SHP77 (cell line): ENCODE results near the gene B4GALT5.

Source experiments
- DNase-seq, 2 experiments: peaks; one replicate each; lab custom pipeline; 2025; lab: John Stamatoyannopoulos, UW

Gene B4GALT5

GRCh38 chr20:49657118-49657901, 56.4 kb downstream of the B4GALT5 start:
- DNase-seq: no peak

GRCh38 chr20:49656304-49656703, 57.4 kb downstream of the B4GALT5 start:
- DNase-seq: peak in 1 of 2 experiments; percentile 20

- no peak for DNase-seq
Measured at GRCh38 chr20:49653925-49654434, 59.7 kb downstream of the B4GALT5 start.

- no peak for DNase-seq
Measured at GRCh38 chr20:49649672-49650071, 64.0 kb downstream of the B4GALT5 start.

- DNase-seq: no peak
Measured at GRCh38 chr20:49647550-49647949, 66.1 kb downstream of the B4GALT5 start.

GRCh38 chr20:49646528-49646927, 67.2 kb downstream of the B4GALT5 start:
- DNase-seq: no peak

GRCh38 chr20:49646126-49646525, 67.6 kb downstream of the B4GALT5 start:
- DNase-seq: no peak

- no peak for DNase-seq
Measured at GRCh38 chr20:49644980-49645565, 68.6 kb downstream of the B4GALT5 start.

GRCh38 chr20:49642816-49643215, 70.9 kb downstream of the B4GALT5 start:
- DNase-seq: no peak

GRCh38 chr20:49641683-49642656, 71.7 kb downstream of the B4GALT5 start:
- no peak for DNase-seq

GRCh38 chr20:49637046-49637637, 76.5 kb downstream of the B4GALT5 start:
- no peak for DNase-seq

GRCh38 chr20:49636447-49636846, 77.2 kb downstream of the B4GALT5 start:
- no peak for DNase-seq

GRCh38 chr20:49635866-49636265, 77.8 kb downstream of the B4GALT5 start:
- no peak for DNase-seq

GRCh38 chr20:49635166-49635565, 78.5 kb downstream of the B4GALT5 start:
- DNase-seq: no peak

- DNase-seq: no peak
Measured at GRCh38 chr20:49634116-49634515, 79.6 kb downstream of the B4GALT5 start.

- DNase-seq: no peak
Measured at GRCh38 chr20:49633643-49634042, 80.0 kb downstream of the B4GALT5 start.

- no peak for DNase-seq
Measured at GRCh38 chr20:49633023-49633422, 80.7 kb downstream of the B4GALT5 start.

- DNase-seq: no peak
Measured at GRCh38 chr20:49631856-49632418, 81.7 kb downstream of the B4GALT5 start.

- no peak for DNase-seq
Measured at GRCh38 chr20:49631061-49631716, 82.5 kb downstream of the B4GALT5 start.

- DNase-seq: no peak
Measured at GRCh38 chr20:49630396-49630951, 83.2 kb downstream of the B4GALT5 start.

- DNase-seq: no peak
Measured at GRCh38 chr20:49629606-49630005, 84.1 kb downstream of the B4GALT5 start.
